ENCODE results near the gene BACH2.

BACH2 gene

DNA sequence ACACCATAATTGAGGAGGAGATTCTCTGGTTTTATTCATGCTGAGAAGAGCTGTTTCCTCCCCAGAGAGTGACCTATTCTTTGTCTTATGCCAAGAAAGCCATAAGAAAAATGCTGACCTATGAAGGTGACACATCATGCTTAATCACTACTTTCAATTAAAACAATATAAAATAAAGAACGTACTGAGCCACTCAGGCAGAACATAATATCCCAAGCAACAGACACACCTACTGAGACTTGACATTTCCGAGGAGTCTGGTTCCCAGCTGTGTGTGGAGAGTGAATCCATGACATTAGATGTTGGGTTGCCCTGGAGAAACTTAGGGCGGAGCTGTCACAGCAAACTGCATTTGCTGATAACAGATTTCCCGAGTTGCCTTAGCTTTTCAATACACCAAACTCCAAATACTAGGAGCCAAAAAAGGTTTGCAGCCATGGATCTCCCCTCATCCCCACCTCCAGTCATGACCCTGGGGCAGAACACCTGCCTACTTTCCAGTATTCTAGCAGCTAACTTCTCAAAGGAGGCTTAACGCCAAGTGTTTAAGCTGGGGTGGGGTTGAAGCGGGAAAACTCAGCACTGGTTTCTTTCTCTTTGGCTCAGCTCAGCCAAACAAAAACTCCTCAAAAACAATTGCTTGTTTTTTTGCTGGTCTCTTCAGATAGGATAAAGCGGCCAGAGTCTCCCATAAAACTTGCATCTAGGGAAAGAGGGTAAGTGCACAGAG, 92.2 kb downstream of the BACH2 start:
- DNase-seq (ENCODE audit: low read depth, low spot score), result no peak
- in situ Hi-C loops (cut with HindIII; ENCODE audit: low sequenced_read_pairs), result no loop called here
- no peak for TF ChIP-seq CTCF (IDR thresholded peaks at IDR 0.05; ENCODE audit: low read depth, low read length)
- H3K4me3 ChIP-seq (ENCODE audit: low read depth, low read length), result no peak overlapping the region

DNA sequence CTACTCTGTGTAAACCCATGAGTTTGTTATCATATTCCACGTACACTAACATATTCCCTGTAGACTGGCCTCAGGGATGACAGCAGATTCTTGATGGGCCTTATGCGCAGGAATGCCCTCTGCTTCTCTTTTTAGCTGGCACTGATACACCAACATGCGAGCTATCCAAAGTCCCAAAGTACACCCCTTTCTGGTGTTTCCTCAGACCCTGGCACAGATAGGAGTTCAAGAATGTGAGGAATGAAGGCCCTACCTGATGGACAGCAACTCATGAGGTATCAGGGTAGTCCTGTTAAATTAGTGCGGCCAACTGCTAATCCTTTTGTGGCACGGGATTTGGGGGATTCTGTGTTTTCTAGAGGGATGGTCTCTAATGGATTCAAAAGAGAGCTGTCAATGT, 93.0 kb downstream of the BACH2 start:
- DNase-seq (ENCODE audit: low read depth, low spot score), result no peak
- in situ Hi-C loops (cut with HindIII; ENCODE audit: low sequenced_read_pairs), result no loop called here
- no peak overlapping the region for H3K4me3 ChIP-seq (ENCODE audit: low read depth, low read length)
- no peak for TF ChIP-seq CTCF (IDR thresholded peaks at IDR 0.05; ENCODE audit: low read depth, low read length)

GRCh38 chr6:90202156-90202555, 94.5 kb downstream of the BACH2 start:
- H3K4me3 ChIP-seq (ENCODE audit: low read depth, low read length), result no peak overlapping the region
- in situ Hi-C loops (cut with HindIII; ENCODE audit: low sequenced_read_pairs), result no loop called here
- TF ChIP-seq CTCF (IDR thresholded peaks at IDR 0.05; ENCODE audit: low read depth, low read length), result no peak
- no peak for DNase-seq (ENCODE audit: low read depth, low spot score)

- no peak for DNase-seq (ENCODE audit: low read depth, low spot score)
- in situ Hi-C loops (cut with HindIII; ENCODE audit: low sequenced_read_pairs), result no loop called here
- H3K4me3 ChIP-seq (ENCODE audit: low read depth, low read length), result no peak overlapping the region
- no peak for TF ChIP-seq CTCF (IDR thresholded peaks at IDR 0.05; ENCODE audit: low read depth, low read length)
Measured at GRCh38 chr6:90199900-90200299, 96.7 kb downstream of the BACH2 start.

DNA sequence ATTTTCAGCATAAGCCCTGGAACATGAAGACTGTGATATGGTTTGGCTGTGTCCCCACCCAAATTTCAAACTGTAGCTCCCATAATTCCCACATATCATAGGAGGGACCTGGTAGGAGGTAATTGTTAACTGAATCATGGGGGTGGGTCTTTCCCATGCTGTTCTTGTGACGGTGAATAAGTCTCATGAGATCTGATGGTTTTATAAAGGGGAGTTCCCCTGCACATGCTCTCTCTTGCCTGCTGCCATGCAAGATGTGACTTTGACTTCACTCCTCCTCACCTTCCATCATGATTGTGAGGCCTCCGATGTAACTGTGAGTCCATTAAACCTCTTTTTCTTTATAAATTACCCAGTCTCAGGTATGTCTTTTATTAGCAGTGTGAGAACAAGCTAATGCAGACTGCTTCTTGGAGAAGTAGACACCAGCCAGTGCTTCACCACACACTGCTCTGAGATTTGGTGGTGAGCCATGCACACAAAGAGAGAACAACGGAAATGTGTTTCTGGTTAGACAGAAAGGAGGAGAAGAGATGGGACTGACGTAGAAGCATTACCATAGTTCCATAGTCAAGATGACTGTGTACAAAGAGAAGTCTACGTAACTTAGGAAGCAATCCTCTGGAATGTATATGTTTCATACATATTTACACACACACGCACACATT, 97.8 kb downstream of the BACH2 start:
- no peak for TF ChIP-seq CTCF (IDR thresholded peaks at IDR 0.05; ENCODE audit: low read depth, low read length)
- H3K4me3 ChIP-seq (ENCODE audit: low read depth, low read length), result no peak overlapping the region
- in situ Hi-C loops (cut with HindIII; ENCODE audit: low sequenced_read_pairs), result no loop called here
- no peak for DNase-seq (ENCODE audit: low read depth, low spot score)

DNA sequence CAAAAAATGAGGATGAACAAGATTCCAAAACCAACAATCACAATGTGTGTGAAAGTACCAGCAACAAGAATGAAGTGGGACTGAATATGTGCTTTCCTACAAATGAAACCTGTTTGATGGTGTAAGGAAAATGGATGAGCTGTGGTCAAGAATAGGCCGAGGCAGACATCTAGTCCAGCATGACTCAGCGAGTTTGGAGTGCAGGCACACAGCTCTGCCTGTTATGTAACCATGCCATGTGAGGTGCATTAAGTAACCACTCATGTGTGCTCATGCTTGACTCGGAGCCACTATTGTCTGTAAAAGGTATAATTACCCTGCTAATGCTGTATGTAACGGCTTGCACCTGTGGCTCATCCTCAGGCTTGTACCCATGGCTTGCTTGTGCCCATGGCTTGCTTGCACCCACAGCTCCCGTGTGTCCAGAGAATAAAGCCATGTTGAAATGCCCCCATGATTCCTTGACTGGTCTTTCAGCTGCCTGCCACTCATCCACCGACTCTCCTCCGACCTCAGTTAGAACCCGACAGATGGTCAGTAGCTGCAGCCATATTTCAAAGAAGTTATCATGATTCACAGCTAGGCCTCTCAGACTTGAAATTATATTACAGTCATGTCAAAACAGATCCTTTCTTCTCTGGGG, 98.7 kb downstream of the BACH2 start:
- in situ Hi-C loops (cut with HindIII; ENCODE audit: low sequenced_read_pairs), result no loop called here
- TF ChIP-seq CTCF (IDR thresholded peaks at IDR 0.05; ENCODE audit: low read depth, low read length), result no peak
- peak; percentile 53 for DNase-seq (ENCODE audit: low read depth, low spot score)
- H3K4me3 ChIP-seq (ENCODE audit: low read depth, low read length), result no peak overlapping the region
